NCI-H748 (cell line): ENCODE data around the gene RECK.
A peak's percentile ranks its signal among the peaks of the same experiment; 100 is the strongest.
"Not testable (repeated sequence)": the region's sequence is repeated elsewhere in the genome, so short reads cannot be mapped to it uniquely, and the experiment has no call there.

Experiments
- DNase-seq: peaks from one replicate; lab custom pipeline; 2025; ENCODE audit not compliant: unreplicated experiment; lab: John Stamatoyannopoulos, UW

RECK gene

DNA sequence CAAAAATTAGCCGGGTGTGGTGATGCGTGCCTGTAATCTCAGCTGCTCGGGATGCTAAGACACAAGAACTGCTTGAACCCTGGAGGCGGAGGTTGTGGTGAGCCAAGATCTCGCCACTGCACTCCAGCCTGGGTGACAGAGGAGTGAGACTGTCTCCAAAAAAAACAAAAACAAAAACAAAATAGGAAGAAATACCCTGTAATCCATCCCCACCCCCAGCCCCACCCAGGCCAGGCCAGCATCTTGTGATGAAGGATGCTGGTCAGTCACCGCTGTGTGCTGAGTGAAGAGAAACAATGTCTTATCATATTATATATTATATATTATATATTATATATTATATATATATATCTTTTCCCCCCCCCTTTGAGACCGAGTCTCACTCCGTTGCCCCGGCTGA is 117.0 kb downstream of the RECK start:
- no peak for DNase-seq

DNA sequence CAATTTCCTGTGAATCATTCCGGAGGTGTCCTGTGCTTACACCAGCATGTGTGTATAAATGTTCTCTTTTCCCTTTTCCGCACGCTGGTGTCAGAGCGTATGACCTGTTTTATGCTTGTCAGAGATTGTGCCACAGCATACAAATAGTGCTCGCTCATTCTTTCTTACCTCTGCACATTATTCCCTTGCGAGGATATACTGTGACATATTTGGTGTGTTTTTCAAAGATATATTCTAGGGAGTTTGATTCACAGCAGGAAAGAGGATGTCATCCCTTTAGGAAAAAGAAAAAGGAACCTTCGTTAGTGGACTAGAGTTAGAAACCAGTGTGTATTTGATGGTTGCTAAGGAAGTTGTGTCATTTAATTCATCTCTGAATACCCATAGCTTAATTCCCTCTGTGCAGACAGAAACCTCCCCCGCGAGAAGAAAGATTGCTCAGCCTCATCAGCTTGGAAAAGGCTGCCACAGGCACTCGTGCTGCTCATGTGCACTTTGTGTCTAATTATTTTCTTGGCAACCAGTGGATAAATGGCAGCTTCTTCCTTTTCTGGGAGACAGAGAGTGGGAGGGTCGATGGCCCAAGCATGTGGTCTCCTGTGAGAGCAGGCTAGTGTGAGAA is 117.7 kb downstream of the RECK start:
- peak; percentile 35 for DNase-seq

DNA sequence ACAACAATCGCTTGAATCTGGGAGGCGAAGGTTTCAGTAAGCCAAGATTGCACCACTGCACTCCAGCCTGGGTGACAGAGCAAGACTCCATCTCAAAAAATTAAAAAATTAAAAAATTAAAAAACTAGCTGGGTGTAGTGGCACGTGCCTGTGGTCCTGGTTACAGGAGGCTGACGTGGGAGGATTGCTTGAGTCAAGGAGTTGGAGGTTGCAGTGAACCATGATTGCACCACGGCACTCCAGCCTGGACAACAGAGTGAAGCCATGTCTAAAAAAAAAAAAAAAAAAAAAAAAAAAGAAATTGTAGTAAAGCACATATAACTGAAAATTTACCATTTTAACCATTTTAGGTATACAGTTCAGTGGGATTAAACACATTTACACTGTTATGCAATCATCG is 119.4 kb downstream of the RECK start:
- DNase-seq, result no peak

DNA sequence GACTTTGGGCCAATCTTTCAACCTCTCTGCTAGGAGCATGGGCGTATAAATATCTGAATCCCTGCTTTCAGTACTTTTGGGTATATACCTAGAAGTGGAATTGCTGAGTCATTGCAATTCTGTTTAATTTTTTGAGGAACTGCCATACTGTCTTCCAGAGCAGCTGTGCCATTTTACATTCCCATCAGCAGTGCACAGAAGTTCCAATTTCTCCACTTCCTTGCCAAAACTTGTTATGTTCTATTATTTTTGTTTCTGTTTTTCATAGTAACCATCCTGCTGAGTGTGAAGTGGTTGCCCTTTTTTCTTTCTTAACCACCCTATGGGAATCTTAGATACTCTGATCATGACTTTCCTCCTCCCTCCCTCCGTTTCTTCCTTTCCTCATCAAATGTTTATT is 121.4 kb downstream of the RECK start:
- DNase-seq, result no peak

DNA sequence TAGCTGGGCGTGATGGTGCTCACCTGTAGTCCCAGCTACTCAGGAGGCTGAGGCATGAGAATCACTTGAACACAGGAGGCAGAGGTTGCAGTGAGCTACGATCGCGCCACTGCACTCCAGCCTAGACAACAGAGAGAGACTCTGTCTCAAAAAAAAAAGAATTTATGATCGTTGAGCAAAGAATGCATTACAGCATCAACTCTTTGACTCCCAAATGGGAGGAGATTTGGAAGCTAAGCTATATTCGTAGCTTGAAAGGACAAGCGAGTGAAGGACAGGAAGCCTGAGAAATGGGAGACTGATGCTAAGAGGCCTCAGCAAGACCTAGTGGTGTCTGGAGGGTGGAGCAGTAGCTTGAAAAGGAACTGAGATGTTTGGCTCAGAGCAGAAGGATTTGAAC is 122.2 kb downstream of the RECK start:
- no peak for DNase-seq

DNA sequence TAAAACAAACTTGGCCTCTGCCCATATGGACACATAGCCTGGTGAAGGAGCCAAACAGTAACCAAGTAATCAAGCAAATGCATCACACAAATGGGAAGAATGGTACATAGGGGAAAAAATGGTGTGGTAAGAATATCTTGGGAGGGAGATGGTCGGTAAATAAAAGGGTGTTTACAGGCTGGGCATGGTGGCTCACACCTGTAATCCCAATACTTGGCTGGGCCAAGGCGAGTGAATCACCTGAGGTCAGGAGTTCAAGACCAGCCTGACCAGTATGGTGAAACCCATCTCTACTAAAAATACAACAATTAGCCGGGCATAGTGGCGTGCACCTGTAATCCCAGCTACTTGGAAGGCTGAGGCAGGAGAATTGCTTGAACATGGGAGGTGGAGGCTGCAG is 122.8 kb downstream of the RECK start:
- DNase-seq, result not testable (repeated sequence)

DNA sequence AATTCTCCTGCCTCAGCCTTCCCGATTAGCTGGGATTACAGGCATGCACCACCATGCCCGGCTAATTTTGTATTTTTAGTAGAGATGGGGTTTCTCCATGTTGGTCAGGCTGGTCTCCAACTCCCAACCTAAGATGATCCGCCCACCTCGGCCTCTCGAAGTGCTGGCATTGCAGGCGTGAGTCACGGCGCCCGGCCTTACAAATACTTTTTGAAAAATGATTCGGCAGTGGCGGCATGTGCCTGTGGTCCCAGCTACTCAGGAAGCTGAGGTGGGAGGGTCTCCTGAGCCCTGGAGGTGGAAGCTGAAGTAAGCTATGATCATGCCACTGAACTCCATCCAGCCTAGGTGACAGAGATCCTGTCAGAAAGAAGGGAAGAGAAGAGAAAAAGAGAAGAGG is 123.4 kb downstream of the RECK start:
- not testable (repeated sequence) for DNase-seq

DNA sequence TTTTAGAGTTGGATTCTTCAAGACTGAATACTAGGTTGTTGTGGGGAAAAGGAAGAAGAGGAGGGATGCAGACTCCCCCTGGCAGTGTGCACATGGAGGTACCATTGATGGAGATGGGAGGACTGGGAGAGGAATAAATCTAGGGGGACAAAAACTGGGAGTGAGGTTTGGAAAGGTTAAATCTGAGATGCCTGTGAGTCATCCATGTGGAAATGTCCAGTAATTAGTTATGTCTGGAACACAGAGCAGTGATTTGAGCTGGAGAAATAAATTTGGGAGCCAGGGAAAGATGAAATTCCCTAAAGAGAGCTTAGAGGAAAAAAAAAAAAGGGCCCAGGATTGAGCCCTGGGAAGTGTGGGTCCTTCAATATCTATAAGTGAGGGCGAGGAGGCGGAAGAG is 124.5 kb downstream of the RECK start:
- no peak for DNase-seq

DNA sequence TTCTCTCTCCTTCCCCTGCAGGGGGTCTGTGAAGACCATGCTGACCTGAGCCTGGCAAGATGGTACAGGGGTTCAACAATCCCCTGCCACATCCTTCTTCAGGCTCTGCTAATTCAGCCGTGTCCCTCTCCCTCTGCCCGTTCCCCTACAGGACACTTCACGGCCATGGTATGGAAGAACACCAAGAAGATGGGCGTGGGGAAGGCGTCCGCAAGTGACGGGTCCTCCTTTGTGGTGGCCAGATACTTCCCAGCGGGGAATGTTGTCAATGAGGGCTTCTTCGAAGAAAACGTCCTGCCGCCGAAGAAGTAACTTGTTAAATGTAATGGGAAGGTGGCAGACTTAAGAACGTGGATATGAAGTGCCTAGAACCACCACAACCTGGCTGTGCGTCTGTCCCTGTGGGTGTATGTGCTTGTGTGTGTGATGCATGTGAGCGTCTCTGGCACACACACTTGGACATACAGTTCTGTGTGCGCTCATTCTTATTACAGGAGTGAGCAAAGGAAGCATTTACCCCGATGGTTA is 125.6 kb downstream of the RECK start:
- no peak for DNase-seq

DNA sequence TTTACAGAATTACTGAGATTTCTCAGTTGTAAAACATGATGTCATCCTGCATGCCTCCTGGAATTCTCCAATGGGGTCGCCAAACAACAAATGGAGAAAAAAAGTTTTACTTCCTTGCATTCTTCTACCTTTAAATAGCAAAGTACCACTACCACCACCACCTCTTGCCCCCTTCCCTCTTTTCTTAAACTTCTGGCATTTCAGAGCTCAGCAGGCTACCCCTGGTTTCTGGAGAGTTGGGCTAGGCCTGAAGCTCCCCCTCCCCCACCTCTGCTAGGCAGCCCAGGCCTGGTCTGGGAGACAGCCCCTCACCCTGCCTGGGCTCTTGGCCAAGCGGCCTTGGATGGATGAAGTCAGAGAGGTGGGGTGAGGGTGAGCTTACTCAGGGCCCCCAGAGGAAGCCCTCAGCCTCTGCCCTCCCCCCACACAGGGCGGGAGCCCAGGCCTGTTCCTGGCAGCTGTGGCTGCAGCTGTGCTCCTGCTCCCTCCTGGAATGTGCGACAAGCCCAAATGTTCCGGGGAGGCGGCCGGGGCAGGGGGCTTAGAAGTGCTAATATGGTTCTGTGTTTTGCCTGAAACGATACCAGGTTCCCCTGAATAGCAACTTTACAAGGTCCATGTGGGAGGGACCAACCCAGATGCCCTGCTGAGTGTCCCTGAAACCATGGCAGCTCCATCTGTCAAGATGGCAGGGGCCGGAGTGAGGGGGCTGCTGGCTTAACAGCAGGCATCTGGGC is 126.5 kb downstream of the RECK start:
- no peak for DNase-seq

DNA sequence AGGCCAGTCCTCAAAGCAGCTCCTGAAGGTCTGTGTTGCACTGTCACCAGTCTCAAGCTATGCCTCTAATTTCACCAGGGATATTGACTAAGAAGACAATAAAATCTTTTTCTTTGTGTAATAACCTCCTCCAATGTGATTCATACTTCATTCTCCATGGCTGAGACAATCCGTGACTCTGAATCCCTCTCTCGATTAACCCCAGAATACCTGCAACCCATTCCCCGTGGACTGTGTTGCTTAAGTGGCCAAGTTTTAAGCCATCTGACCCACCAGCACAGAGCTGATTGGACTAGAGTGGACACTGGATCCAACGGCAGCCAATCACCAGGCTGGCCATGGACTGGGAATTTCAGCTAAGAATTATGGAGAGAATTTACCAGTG is 127.1 kb downstream of the RECK start:
- no peak for DNase-seq

DNA sequence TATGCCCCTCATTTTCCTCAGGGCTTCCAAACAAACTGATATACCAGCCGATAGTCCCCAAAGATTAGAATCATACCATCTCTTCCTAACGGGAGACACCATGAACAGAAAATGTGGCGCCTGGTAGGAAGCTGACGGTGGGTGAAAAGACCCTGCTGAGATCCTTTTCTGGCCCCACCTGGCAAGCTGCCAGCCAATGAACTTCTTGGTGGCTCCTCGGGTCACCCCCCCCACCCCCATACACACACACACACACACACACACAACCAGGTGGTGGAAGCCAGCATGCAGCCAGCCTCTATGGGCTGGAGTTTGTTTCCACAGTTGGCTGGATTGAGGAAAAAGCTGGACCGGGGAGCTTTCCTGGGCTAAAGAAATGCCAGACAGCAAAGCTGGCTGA is 127.7 kb downstream of the RECK start:
- no peak for DNase-seq

DNA sequence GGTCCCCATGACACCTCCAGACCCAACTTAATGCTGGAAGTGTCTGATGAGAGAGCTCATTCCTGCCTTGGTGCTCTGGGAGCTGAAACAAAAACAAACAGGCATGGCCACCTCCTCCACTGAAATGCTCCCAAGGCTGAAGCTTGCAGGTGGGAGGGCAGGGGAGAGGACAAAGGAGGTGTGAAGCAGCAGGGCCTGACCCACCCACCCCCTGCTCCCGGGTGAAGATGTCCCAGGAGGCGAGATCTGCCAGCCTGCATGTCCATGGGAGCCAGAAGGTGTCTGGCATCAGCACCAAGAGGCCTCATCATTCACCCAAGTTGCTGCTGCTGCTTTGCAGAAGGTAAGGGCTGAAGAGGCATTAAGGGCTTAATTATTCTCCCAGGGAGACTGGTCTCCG is 128.3 kb downstream of the RECK start:
- DNase-seq, result no peak

DNA sequence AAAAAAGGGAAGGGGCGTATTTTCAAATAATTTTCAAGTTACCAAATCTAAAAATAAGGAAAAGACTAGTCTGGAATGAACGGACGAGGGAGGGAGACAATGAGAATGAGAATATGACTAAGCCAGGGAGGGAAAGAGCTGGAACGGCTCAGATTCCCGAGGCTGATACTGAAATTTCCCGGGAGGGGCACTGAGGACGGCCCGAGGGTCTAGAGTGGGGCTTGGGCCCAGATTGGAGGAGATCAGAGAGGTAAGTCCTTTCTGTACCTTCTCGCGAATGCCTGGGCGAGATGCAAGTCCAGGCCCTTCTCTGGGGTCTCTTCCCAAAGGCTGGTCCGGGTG is 129.1 kb downstream of the RECK start:
- no peak for DNase-seq

DNA sequence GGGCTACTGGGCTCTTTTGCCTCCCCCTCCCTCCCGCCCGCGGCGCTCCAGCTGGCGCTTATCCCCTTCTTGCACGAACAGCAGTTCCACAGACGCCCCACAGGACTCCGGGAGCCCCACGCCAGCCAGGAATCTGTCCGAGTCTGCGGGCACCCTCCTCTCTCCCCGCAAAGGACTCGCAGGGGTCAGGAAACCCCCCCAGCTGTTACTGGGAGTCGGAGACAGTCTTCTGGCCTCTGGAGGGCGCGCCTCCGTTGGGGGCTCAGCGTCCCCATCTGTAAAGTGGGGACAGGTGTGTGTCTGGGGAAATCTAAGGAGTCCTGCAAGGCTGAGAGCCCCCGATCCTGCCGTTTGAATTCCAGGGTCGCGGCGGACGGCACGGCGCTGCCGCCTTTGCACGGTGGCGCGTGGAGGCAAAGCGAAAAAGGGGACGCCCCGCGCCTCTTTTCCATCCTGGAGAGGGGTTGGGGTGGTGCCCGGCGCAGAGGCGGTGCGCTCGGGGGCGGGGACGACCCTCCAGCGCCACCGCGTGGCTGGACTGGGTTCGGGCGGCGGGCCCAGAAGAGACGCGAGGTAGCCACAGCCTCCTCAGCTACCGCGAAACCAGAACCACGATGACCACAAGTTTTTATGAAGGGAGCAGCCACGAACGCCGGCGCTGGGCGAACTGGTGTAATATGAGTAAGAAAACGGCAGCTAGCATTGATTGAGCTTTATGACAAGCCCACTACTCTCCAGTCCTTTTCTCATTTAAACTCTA is 129.6 kb downstream of the RECK start:
- peak; percentile 80 for DNase-seq

DNA sequence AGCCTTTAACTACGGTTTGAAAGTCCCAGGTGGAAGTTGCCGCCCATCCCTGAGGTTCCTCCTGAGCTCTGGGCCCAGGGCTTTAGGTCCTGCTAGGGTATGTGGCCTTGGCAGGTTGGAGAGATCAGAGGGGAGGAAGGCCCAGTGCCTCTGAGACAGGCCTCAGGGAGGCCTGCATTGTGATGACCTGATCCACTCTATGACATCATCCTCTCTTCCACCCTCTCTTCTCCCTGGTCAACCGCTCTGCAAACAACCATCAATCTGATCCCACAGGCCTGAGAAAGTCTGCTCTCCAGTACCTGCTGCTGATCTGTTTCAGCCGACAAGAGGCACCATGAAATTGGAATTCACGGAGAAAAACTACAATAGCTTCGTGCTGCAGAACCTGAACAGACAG is 132.5 kb downstream of the RECK start, which contains the start of gene CCIN:
Gene CCIN, plus strand, starts transcription at position 223 of the 400 bp plus-strand sequence. Its CDS starts 115 bp downstream, at position 338.
- DNase-seq, result no peak

DNA sequence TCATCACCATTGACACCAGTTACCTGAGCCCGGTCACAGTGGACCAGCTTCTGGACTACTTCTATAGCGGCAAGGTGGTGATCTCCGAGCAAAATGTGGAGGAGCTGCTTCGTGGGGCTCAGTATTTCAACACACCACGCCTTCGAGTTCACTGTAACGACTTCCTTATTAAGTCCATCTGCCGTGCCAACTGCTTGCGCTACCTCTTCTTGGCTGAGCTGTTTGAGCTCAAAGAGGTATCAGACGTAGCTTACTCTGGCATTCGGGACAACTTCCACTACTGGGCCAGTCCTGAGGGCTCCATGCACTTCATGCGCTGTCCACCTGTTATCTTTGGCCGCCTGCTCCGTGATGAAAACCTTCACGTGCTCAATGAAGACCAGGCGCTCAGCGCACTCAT is 133.0 kb downstream of the RECK start:
- DNase-seq, result no peak

DNA sequence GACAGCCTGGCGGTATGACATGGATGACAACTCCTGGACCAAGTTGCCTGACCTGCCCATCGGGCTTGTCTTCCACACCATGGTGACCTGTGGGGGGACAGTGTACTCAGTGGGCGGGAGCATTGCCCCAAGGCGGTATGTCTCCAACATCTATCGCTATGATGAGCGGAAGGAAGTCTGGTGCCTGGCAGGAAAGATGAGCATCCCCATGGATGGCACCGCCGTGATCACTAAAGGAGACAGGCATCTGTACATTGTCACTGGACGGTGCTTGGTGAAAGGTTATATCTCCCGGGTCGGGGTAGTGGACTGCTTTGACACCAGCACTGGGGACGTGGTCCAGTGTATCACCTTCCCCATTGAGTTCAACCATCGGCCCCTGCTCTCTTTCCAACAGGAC is 133.8 kb downstream of the RECK start:
- DNase-seq, result no peak

DNA sequence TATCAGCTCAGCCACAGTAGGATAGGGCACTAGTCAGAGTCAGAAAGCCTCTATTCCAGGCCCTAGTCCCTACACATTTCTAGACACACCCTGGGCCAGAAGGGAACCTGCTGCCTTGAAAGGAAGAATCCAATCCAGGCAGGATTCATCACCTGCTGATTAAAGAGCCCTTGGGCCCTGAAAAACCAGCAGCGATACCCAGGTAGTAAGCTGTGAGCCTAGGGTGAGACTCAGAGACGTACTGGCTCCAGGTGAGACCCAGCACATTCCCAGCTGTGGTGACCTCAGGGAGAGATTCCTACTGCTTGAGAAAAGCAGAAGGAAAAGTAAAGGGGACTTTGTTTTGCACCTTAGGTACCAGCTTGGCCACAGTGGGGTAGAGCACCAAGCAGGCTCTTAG is 137.1 kb downstream of the RECK start:
- no peak for DNase-seq
